ENCODE results near the gene PNPLA8.

The PNPLA8 gene

DNA sequence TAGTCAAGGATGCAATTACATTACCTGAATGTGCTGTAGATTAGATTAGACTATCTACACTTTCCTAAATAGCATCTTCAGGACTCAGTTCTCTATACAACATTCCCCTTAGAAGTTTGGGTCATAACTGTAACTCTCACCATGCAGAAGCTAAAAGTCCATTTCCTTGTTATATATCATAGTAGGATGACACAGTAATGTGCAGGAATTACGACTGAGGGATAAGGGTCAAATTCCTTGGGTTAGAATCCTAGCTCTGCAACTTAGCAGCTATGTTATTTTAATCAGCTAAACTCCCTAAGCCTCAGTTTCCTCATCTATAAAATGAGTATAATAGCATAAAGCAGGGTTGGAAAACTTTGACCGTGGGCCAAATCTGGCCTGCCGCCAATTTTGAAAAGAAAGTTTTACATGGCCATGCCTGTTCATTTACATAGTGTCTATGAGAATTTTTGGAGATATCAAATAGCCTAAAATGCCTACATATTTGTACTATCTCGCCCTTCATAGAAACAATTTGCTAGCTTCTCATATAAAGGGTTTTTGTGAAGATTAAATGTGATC lies 84.5 kb downstream of the PNPLA8 start:
- TF ChIP-seq MYC (IDR thresholded peaks at IDR 0.05; ENCODE audit: low read depth, low read length): no peak
- TF ChIP-seq, protein P1, sequence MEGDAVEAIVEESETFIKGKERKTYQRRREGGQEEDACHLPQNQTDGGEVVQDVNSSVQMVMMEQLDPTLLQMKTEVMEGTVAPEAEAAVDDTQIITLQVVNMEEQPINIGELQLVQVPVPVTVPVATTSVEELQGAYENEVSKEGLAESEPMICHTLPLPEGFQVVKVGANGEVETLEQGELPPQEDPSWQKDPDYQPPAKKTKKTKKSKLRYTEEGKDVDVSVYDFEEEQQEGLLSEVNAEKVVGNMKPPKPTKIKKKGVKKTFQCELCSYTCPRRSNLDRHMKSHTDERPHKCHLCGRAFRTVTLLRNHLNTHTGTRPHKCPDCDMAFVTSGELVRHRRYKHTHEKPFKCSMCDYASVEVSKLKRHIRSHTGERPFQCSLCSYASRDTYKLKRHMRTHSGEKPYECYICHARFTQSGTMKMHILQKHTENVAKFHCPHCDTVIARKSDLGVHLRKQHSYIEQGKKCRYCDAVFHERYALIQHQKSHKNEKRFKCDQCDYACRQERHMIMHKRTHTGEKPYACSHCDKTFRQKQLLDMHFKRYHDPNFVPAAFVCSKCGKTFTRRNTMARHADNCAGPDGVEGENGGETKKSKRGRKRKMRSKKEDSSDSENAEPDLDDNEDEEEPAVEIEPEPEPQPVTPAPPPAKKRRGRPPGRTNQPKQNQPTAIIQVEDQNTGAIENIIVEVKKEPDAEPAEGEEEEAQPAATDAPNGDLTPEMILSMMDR (IDR thresholded peaks at IDR 0.05; ENCODE audit: low read depth, low read length): no peak
- TF ChIP-seq, protein P2, sequence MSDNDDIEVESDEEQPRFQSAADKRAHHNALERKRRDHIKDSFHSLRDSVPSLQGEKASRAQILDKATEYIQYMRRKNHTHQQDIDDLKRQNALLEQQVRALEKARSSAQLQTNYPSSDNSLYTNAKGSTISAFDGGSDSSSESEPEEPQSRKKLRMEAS (IDR thresholded peaks at IDR 0.05; ENCODE audit: low read depth, low read length): no peak
- no peak for TF ChIP-seq POLR2A (IDR thresholded peaks at IDR 0.05; ENCODE audit: extremely low read depth, insufficient read length)
- no peak for DNase-seq (ENCODE audit: low read depth)
- no peak overlapping the region for H3K4me3 ChIP-seq (ENCODE audit: low read depth, low read length)

DNA sequence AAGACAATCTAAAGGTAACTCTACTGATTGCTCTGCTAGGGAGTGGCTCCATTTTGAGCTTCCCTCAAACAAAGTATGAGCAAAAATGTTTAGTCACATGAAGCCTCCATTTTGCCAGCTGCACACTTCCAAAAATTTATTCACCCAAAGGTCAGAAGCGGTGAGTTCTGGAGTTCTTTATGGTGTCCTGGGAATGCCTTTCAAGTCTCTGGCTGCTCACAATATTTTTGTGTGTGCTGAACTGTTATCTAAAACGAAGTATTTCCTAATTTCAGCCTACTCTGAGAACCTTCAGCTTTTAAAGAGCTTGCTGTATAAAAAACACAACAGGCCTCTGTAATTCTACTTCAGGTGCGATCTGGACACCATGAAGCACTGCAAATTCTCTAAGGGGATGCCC lies 85.3 kb downstream of the PNPLA8 start:
- TF ChIP-seq, protein P2 (IDR thresholded peaks at IDR 0.05; ENCODE audit: low read depth, low read length): no peak
- TF ChIP-seq, protein P1 (IDR thresholded peaks at IDR 0.05; ENCODE audit: low read depth, low read length): no peak
- no peak for DNase-seq (ENCODE audit: low read depth)

DNA sequence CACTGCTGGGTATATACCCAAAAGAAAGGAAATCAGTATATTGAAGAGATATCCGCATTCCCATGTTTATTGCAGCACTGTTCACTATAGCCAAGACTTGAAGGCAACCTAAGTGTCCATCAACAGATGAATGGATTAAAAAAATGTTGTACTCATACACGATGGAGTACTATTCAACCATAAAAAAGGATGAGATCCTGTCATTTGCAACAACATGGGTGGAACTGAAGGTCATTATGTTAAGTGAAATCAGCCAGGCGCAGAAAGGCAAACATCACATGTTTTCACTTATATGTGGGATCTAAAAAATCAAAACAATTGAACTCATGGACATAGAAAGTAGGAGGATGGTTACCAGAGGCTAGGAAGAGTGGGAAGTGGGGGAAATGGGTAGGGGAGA lies 89.0 kb downstream of the PNPLA8 start:
- DNase-seq (ENCODE audit: low read depth): no peak
- no peak overlapping the region for H3K4me3 ChIP-seq (ENCODE audit: low read depth, low read length)
- TF ChIP-seq, protein P2 (IDR thresholded peaks at IDR 0.05; ENCODE audit: low read depth, low read length): no peak
- TF ChIP-seq MYC (IDR thresholded peaks at IDR 0.05; ENCODE audit: low read depth, low read length) (no peak), POLR2A (IDR thresholded peaks at IDR 0.05; ENCODE audit: extremely low read depth, insufficient read length) (no peak)
- TF ChIP-seq, protein P1 (IDR thresholded peaks at IDR 0.05; ENCODE audit: low read depth, low read length): no peak

More for the DNA sequence above, 85.3 kb downstream of the PNPLA8 start:
- H3K4me3 ChIP-seq (ENCODE audit: low read depth, low read length): no peak overlapping the region

DNA sequence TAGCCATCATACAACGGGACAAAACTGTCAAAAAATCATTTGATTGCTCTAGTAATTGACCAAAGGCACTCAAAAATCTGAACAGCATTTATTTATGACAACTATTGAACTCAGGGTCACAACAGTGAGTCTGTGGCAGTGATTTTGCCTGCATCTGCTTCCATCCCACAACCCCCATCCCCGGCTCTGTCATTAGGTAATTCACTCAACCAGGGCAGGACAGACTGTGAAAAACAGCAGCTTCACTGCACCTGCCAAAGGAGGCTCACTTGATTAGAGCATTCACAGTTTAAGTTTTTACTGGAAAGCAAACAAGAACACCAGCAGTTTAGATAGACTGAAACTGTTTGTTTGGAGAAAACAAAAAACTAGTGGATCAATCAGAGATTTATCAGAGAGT lies 91.9 kb downstream of the PNPLA8 start:
- TF ChIP-seq, protein P2 (IDR thresholded peaks at IDR 0.05; ENCODE audit: low read depth, low read length): no peak
- no peak for TF ChIP-seq MYC (IDR thresholded peaks at IDR 0.05; ENCODE audit: low read depth, low read length)
- TF ChIP-seq, protein P1 (IDR thresholded peaks at IDR 0.05; ENCODE audit: low read depth, low read length): no peak
- TF ChIP-seq POLR2A (IDR thresholded peaks at IDR 0.05; ENCODE audit: extremely low read depth, insufficient read length): no peak
- no peak overlapping the region for H3K4me3 ChIP-seq (ENCODE audit: low read depth, low read length)
- DNase-seq (ENCODE audit: low read depth): no peak

DNA sequence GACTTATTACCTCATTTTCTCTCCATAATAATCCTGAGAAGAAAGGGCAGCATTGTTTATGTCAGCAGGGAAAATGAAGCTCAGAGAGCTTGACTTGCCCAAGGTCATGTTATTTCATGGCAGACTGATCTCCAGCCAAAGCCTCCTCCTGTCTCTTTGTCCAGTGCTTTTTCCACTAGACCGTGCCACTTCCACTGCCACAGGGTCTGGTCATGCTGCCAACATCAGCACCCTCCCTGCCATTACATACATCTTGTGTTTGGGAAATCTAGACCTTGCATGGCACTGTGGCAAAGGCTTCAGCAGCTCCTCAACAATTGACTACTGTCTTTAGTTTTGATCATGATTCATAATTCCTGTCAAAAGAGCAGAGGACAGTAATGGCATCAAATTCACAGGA lies 94.8 kb downstream of the PNPLA8 start:
- no peak for TF ChIP-seq POLR2A (IDR thresholded peaks at IDR 0.05; ENCODE audit: extremely low read depth, insufficient read length)
- TF ChIP-seq MYC (IDR thresholded peaks at IDR 0.05; ENCODE audit: low read depth, low read length): no peak
- DNase-seq (ENCODE audit: low read depth): no peak
- H3K4me3 ChIP-seq (ENCODE audit: low read depth, low read length): no peak overlapping the region

DNA sequence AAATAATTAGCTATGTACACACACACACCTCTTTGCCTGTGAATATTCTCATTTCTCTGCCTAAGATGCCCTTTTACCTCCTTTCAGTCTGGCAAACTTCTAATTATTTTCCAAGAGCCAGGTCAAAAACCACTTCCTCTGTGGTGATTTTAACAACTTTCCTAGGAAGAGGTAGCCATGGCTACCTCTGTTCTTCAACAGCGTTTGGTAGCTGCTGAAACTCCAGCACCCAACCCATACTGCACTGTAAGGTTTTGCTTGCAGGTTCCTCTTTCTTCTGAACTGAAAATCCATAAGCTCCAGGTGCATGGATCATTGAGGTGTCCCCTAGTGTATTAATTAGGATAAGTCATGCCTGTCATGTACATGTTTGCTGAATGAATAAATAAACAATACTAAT lies 95.3 kb downstream of the PNPLA8 start:
- H3K4me3 ChIP-seq (ENCODE audit: low read depth, low read length): no peak overlapping the region
- no peak for DNase-seq (ENCODE audit: low read depth)
- TF ChIP-seq, protein P1 (IDR thresholded peaks at IDR 0.05; ENCODE audit: low read depth, low read length): no peak
- TF ChIP-seq, protein P2 (IDR thresholded peaks at IDR 0.05; ENCODE audit: low read depth, low read length): no peak
- TF ChIP-seq MYC (IDR thresholded peaks at IDR 0.05; ENCODE audit: low read depth, low read length) (no peak), POLR2A (IDR thresholded peaks at IDR 0.05; ENCODE audit: extremely low read depth, insufficient read length) (no peak)
